A549 (cell line): ENCODE measurements around the gene PPP2R5C.

Experiments
- RFX5 ChIP-seq: fragments of 450-650 bp; IDR thresholded peaks from 2 replicates; pipeline ENCODE4 v1.7.1; 2014; ENCODE audit warnings: antibody characterized with exemption, mild to moderate bottlenecking, moderate library complexity
- TF ChIP-seq, protein P1 (sequence below): fragments of >200 bp; sonication (Bioruptor Twin); formaldehyde crosslinking; IDR thresholded peaks from 3 replicates; pipeline ENCODE4 v1.5.1; 2016

- TF ChIP-seq, protein P1, sequence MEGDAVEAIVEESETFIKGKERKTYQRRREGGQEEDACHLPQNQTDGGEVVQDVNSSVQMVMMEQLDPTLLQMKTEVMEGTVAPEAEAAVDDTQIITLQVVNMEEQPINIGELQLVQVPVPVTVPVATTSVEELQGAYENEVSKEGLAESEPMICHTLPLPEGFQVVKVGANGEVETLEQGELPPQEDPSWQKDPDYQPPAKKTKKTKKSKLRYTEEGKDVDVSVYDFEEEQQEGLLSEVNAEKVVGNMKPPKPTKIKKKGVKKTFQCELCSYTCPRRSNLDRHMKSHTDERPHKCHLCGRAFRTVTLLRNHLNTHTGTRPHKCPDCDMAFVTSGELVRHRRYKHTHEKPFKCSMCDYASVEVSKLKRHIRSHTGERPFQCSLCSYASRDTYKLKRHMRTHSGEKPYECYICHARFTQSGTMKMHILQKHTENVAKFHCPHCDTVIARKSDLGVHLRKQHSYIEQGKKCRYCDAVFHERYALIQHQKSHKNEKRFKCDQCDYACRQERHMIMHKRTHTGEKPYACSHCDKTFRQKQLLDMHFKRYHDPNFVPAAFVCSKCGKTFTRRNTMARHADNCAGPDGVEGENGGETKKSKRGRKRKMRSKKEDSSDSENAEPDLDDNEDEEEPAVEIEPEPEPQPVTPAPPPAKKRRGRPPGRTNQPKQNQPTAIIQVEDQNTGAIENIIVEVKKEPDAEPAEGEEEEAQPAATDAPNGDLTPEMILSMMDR, result no peak
- no peak for TF ChIP-seq RFX5
Observed at GRCh38 chr14:101797856-101798255, 36.3 kb downstream of the PPP2R5C start.
